Measurements from ENCODE around the gene ZNFX1. TPM values are rescaled to one million over a fixed set of nuclear protein-coding genes. Genes with fewer than 3 reads are reported as not detected.
A peak's percentile ranks its signal among the peaks of the same experiment; 100 is the strongest.

Gene ZNFX1
- total RNA-seq, 4 donors from 2014 or later = 28.7 to 34.9 (median 31.1) TPM

GRCh38 chr20:49281059-49281912, 3.4 kb upstream of the ZNFX1 start:
- H3K27me3 ChIP-seq = no peaks in the 10 kb centered on the region
- no peak for ATAC-seq
- DNase-seq = no peak
- peaks cover 0 to 70% of the 10 kb centered on the region in 2 donors for H3K36me3 ChIP-seq
- in situ Hi-C loops (cut with MboI; ENCODE audit: low sequenced_read_pairs in 4 of 4) (no loop called here), intact Hi-C loops (cut with DNase I; ENCODE audit: low total_unique reads) (no loop called here)
- H3K4me1 ChIP-seq = peaks cover 49 to 53% of the 10 kb centered on the region in 2 donors
- TF ChIP-seq POLR2A (IDR thresholded peaks at IDR 0.05) = no peak
- TF ChIP-seq CTCF (IDR thresholded peaks at IDR 0.05 in 4 of 5, conservative IDR thresholded peaks at IDR 0.05 in 1 of 5) = no peak
- H3K27ac ChIP-seq = peak overlapping the region in 3 of 4 donors; percentile 95 to 99 (median 98)
- peaks cover 0 to under 1% (median 0%) of the 10 kb centered on the region in 3 donors for H3K9me3 ChIP-seq
- H3K4me3 ChIP-seq = peak overlapping the region in 3 of 4 donors; percentile 15 to 88 (median 62)

- no peaks in the 10 kb centered on the region for H3K9me3 ChIP-seq
- peak overlapping the region; percentile 95 to 99 (median 98) for H3K27ac ChIP-seq
- ATAC-seq = no peak
- peak overlapping the region; percentile 15 to 88 (median 75) for H3K4me3 ChIP-seq
- in situ Hi-C loops (cut with MboI; ENCODE audit: low sequenced_read_pairs in 4 of 4) (no loop called here), intact Hi-C loops (cut with DNase I; ENCODE audit: low total_unique reads) (no loop called here)
- peaks cover 0 to 64% of the 10 kb centered on the region in 2 donors for H3K36me3 ChIP-seq
- H3K27me3 ChIP-seq = no peaks in the 10 kb centered on the region
- H3K4me1 ChIP-seq = peaks cover 56 to 60% of the 10 kb centered on the region in 2 donors
- DNase-seq = no peak
- TF ChIP-seq POLR2A (IDR thresholded peaks at IDR 0.05) = no peak
- no peak for TF ChIP-seq CTCF (IDR thresholded peaks at IDR 0.05 in 4 of 5, conservative IDR thresholded peaks at IDR 0.05 in 1 of 5)
Observed at GRCh38 chr20:49280463-49281058, 2.7 kb upstream of the ZNFX1 start.

- in situ Hi-C loops (cut with MboI; ENCODE audit: low sequenced_read_pairs in 4 of 4) (no loop called here), intact Hi-C loops (cut with DNase I; ENCODE audit: low total_unique reads) (no loop called here)
- no peak for ATAC-seq
- no peaks in the 10 kb centered on the region for H3K9me3 ChIP-seq
- H3K36me3 ChIP-seq = peaks cover 0 to 63% of the 10 kb centered on the region in 2 donors
- peak overlapping the region; percentile 62 to 88 (median 78) for H3K4me3 ChIP-seq
- DNase-seq = no peak
- no peak for TF ChIP-seq POLR2A (IDR thresholded peaks at IDR 0.05)
- TF ChIP-seq CTCF (IDR thresholded peaks at IDR 0.05 in 4 of 5, conservative IDR thresholded peaks at IDR 0.05 in 1 of 5) = no peak
- H3K27ac ChIP-seq = peak overlapping the region; percentile 95 to 99 (median 98)
- no peaks in the 10 kb centered on the region for H3K27me3 ChIP-seq
- peaks cover 56 to 63% of the 10 kb centered on the region in 2 donors for H3K4me1 ChIP-seq
Observed at GRCh38 chr20:49279677-49280462, 2.0 kb upstream of the ZNFX1 start.

- intact Hi-C loops (cut with DNase I; ENCODE audit: low total_unique reads) = loop anchor here (1.0 kb wide), 2 partner anchors 60 to 91 kb away; partner anchors contain the start of genes DDX27 and STAU1
- in situ Hi-C loops (cut with MboI; ENCODE audit: low sequenced_read_pairs in 4 of 4) = no loop called here
- Histone ChIP-seq H3K36me3 (peaks cover 0 to 61% of the 10 kb centered on the region in 2 donors), H3K9me3 (no peaks in the 10 kb centered on the region), H3K27ac (peak overlapping the region; percentile 95 to 99 (median 98)), H3K4me3 (peak overlapping the region; percentile 62 to 88 (median 78)), H3K27me3 (no peaks in the 10 kb centered on the region), H3K4me1 (peaks cover 52 to 60% of the 10 kb centered on the region in 2 donors)
- peak in 1 of 2 donors; percentile 12 for ATAC-seq
- DNase-seq = peak in 1 of 2 donors; percentile 19
- TF ChIP-seq POLR2A (IDR thresholded peaks at IDR 0.05) = no peak
- no peak for TF ChIP-seq CTCF (IDR thresholded peaks at IDR 0.05 in 4 of 5, conservative IDR thresholded peaks at IDR 0.05 in 1 of 5)
Observed at GRCh38 chr20:49278818-49279676, 1.2 kb upstream of the ZNFX1 start.

Measured in gastrocnemius medialis (tissue), 4 donors.